K562 (cell line): ENCODE measurements around the gene LY6G6C. TPM values are rescaled to one million over a fixed set of nuclear protein-coding genes. Genes with fewer than 3 reads are reported as not detected.
"Not testable (repeated sequence)": the region's sequence is repeated elsewhere in the genome, so short reads cannot be mapped to it uniquely, and the experiment has no call there.

Experiments used
- ATAC-seq: fragments of 200-7000 bp; cut with Tn5 transposase; 3 replicates; pipeline ENCODE4 v1.9.1; 2020; ENCODE audit warnings: moderate library complexity
- BruUV-seq: library from RNA; stranded (reverse); fragments of 400-500 nt; replicated peaks from 2 replicates; lab custom pipeline; 2021; lab: Mats Ljungman, UMichigan
- CTCF ChIA-PET: fragments of 300-600 bp; formaldehyde crosslinking; extraction: SDS; loops from one replicate; lab custom pipeline; 2021; ENCODE audit warnings: low intra/inter-chr PET ratio; lab: Yijun Ruan, JAX
- POLR2A ChIA-PET: fragments of 300-600, 350-650 bp; sonication (Branson Sonifier 250); formaldehyde crosslinking; extraction: SDS; loops from one replicate; lab custom pipeline; 2021; ENCODE audit warnings: antibody characterized with exemption, inconsistent platforms; lab: Yijun Ruan, JAX
- DNase-seq, 4 experiments: peaks; one replicate each; pipeline versions ENCODE4 v3.0.0 to v3.0.0-alpha.2; 2011 to 2018; ENCODE audit warnings: low spot score in 3 of 4, mixed read lengths in 3 of 4; ENCODE audit errors: extremely low read depth in 1 of 4
- FAIRE-seq: peaks from 2 replicates; lab custom pipeline; 2011; peaks lifted over from hg19 to GRCh38; lab: Jason Lieb, UNC
- H2AFZ ChIP-seq: 2 replicates; pipeline ENCODE4 v1.6.0; 2011; ENCODE audit warnings: low read depth, low read length, control low read depth, inconsistent platforms
- H3K27ac ChIP-seq: fragments of 200-600 bp; 3 replicates; pipeline ENCODE4 v1.8.0; 2011; ENCODE audit warnings: low read depth, mild to moderate bottlenecking, control low read depth, inconsistent platforms, low read length, moderate library complexity, mixed read lengths; ENCODE audit errors: extremely low read depth
- H3K27me3 ChIP-seq, 2 experiments: fragments of 300-600 bp in 1 of 2; 2 replicates in 1 of 2; 3 replicates in 1 of 2; pipeline versions ENCODE4 v1.6.0 to v1.8.0; 2011; ENCODE audit warnings: inconsistent platforms in 2 of 2, low read length in 2 of 2, mild to moderate bottlenecking in 1 of 2, mixed read lengths in 1 of 2, moderate library complexity in 1 of 2; ENCODE audit not compliant: control insufficient read depth in 2 of 2, insufficient read depth in 2 of 2
- H3K36me3 ChIP-seq: fragments of 300-600 bp; 3 replicates; pipeline ENCODE4 v1.8.0; 2011; ENCODE audit warnings: mild to moderate bottlenecking, low read length, inconsistent platforms; ENCODE audit not compliant: control insufficient read depth, insufficient read depth
- H3K4me1 ChIP-seq, 2 experiments: fragments of 200-600 bp in 1 of 2; replicated peaks in 1 of 2; 2 replicates in 1 of 2; 3 replicates in 1 of 2; pipeline versions ENCODE4 v1.5.1 to v1.8.0; 2011; ENCODE audit warnings: inconsistent platforms in 2 of 2, low read length in 2 of 2, mild to moderate bottlenecking in 1 of 2, mixed read lengths in 1 of 2, moderate library complexity in 1 of 2; ENCODE audit not compliant: control insufficient read depth in 2 of 2, insufficient read depth in 2 of 2
- H3K4me2 ChIP-seq: 2 replicates; pipeline ENCODE4 v1.6.1; 2011; ENCODE audit warnings: low read length, control low read depth, inconsistent platforms, mixed read lengths; ENCODE audit not compliant: insufficient read depth
- H3K4me3 ChIP-seq: fragments of 200-600 bp; sonication (generic), shearing (Covaris generic); 2 replicates; pipeline ENCODE4 v1.5.1; 2016; ENCODE audit warnings: control low read depth, inconsistent platforms
- H3K79me2 ChIP-seq: fragments of 200-600 bp; 3 replicates; pipeline ENCODE4 v1.8.0; 2011; ENCODE audit warnings: low read length, inconsistent platforms; ENCODE audit not compliant: control insufficient read depth, insufficient read depth
- H3K9ac ChIP-seq, 2 experiments: 2 replicates each; pipeline versions ENCODE4 v1.6.0 to v1.6.1; 2011; ENCODE audit warnings: low read depth in 2 of 2, low read length in 2 of 2, control low read depth in 1 of 2, inconsistent platforms in 1 of 2, mild to moderate bottlenecking in 1 of 2, mixed read lengths in 1 of 2; ENCODE audit not compliant: insufficient read depth in 1 of 2
- H3K9me1 ChIP-seq: one replicate; pipeline ENCODE4 v1.6.0; 2011; ENCODE audit warnings: inconsistent platforms, mild to moderate bottlenecking, low read length, moderate library complexity; ENCODE audit not compliant: control insufficient read depth, insufficient read depth
- H3K9me3 ChIP-seq: replicated peaks from 2 replicates; pipeline ENCODE4 v1.5.1; 2011; ENCODE audit warnings: low read depth, low read length, inconsistent platforms; ENCODE audit not compliant: control insufficient read depth, insufficient read depth
- H4K20me1 ChIP-seq: replicated peaks from 2 replicates; pipeline ENCODE4 v1.6.1; 2011; ENCODE audit warnings: low read length, inconsistent platforms, mixed read lengths; ENCODE audit not compliant: control insufficient read depth, insufficient read depth
- CEBPB ChIP-seq: fragments of 450-650 bp; IDR thresholded peaks from 2 replicates; pipeline ENCODE4 v1.6.1; 2016; ENCODE audit warnings: missing genetic modification characterization, missing compliant biosample characterization
- PRPF4 ChIP-seq: fragments of 200-400 bp; formaldehyde crosslinking; IDR thresholded peaks from one replicate; pipeline ENCODE4 v1.6.1; 2017; ENCODE audit warnings: low read length, low read depth, mild to moderate bottlenecking; ENCODE audit not compliant: insufficient read depth, poor library complexity, severe bottlenecking
- TSHZ1 ChIP-seq: fragments of 250-450 bp; sonication (Bioruptor Pico); IDR thresholded peaks from 2 replicates; pipeline ENCODE4 v1.4.0; 2020; ENCODE audit warnings: mild to moderate bottlenecking, moderate library complexity
- WGBS: fragments of 100-300 bp; shearing (Covaris generic); methylation state at CpG from one replicate; pipeline ENCODE4 v1.1.6; 2016; ENCODE audit warnings: low coverage, mixed read lengths; ENCODE audit not compliant: insufficient coverage; ENCODE audit errors: missing lambda C conversion rate; 5-methylcytosine and 5-hydroxymethylcytosine counted together
- in situ Hi-C: fragments of 300-500 bp; cut with MboI; formaldehyde crosslinking; loops from 4 replicates; pipeline ENCODE4 v1.15.0; 2018; ENCODE audit warnings: inconsistent platforms, mixed read lengths
- intact Hi-C: fragments of 100-400 bp; cut with micrococcal nuclease; formaldehyde crosslinking; loops from 2 replicates; pipeline ENCODE4 v1.14.2; 2022
- polyA plus RNA-seq, 8 experiments: library from polyadenylated mRNA; depleted of rRNA in 4 of 8; stranded (reverse) in 5 of 8; unstranded in 3 of 8; fragments of >200 nt; fragmentation: Nextera tagmentation in 2 of 8; fragmentation: Illumina TruSeq in 1 of 8; extraction: Ambion mirVana in 2 of 8; extraction: Trizol in 1 of 8; gene quantifications; 2 replicates each; pipeline versions ENCODE4 v1.2.1 to v1.2.3, GENCODE V29; 2011 to 2014; ENCODE audit warnings: inconsistent platforms in 1 of 8, missing spikeins in 1 of 8
- total RNA-seq, 7 experiments: library from RNA; depleted of rRNA in 6 of 7; stranded (reverse); fragments of >200 nt in 6 of 7; fragmentation: Illumina TruSeq in 2 of 7; extraction: Trizol in 2 of 7; gene quantifications; 2 replicates each; pipeline versions ENCODE4 v1.2.1 to v1.2.3, GENCODE V29; 2011 to 2021; ENCODE audit warnings: low replicate concordance in 1 of 7

LY6G6C gene
- total and polyA plus RNA-seq, 9 of the 15 experiments (the other 6 are each of a cell fraction or from before 2014, with no cell fraction given), result 0.06 to 0.20 TPM; not detected in 7

GRCh38 chr6:31710523-31711219 lies 10.9 kb downstream of the LY6G6C start (continued):
- TF ChIP-seq TSHZ1 (CRISPR knock-in tag), result no peak
- no peak for TF ChIP-seq PRPF4
- TF ChIP-seq, all 486 proteins: peak for 14

- H3K9me3 ChIP-seq, intact Hi-C loops, H3K79me2 ChIP-seq, H4K20me1 ChIP-seq, H3K27ac ChIP-seq, H2AFZ ChIP-seq, H3K9me1 ChIP-seq, H3K9ac ChIP-seq, ATAC-seq, H3K27me3 ChIP-seq, BruUV-seq, H3K4me2 ChIP-seq, H3K4me3 ChIP-seq, H3K36me3 ChIP-seq, DNase-seq, FAIRE-seq, in situ Hi-C loops: not testable (repeated sequence)
- TF ChIP-seq CEBPB (tag), result peak; percentile 74
- CTCF ChIA-PET, result interaction anchor here (0.6 kb wide), 1 partner anchor 253 kb away, joined by 3 read pairs; no protein-coding TSS in a partner anchor
- peaks cover 31 to 43% of the 10 kb centered on the region in 2 experiments for H3K4me1 ChIP-seq
- POLR2A ChIA-PET, result interaction anchor here (0.6 to 12.4 kb wide), 3 partner anchors 15 to 161 kb away, joined by 3 to 223 read pairs (median 4); partner anchors contain the start of genes DDAH2, LY6G6C and MPIG6B
- 73% methylated on average over 11 of the region's 11 CpGs for WGBS
Observed at GRCh38 chr6:31709157-31709556, 12.4 kb downstream of the LY6G6C start.
